Measurements from ENCODE around the gene ANKRD18A. TPM values are rescaled to one million over a fixed set of nuclear protein-coding genes. Genes with fewer than 3 reads are reported as not detected.

Gene ANKRD18A
- total RNA-seq, 1 experiment from 2014 or later = 14.4 TPM

GRCh38 chr9:38650564-38650963, 30.2 kb upstream of the ANKRD18A start:
- Mint-ChIP-seq H3K4me1 (no peaks in the 10 kb centered on the region), H3K4me3 (no peak overlapping the region), H3K27ac (no peak overlapping the region), H3K36me3 (ENCODE audit: insufficient read depth in 1 of 3, low read depth in 3 of 3) (no peaks in the 10 kb centered on the region), H3K27me3 (ENCODE audit: low read depth) (no peaks in the 10 kb centered on the region; the same call in 1 of the 2 replicates), H3K9me3 (peaks cover 0 to 3% of the 10 kb centered on the region in 2 experiments; a peak in 2 of 5 replicates)
- H3K18ac ChIP-seq (ENCODE audit: insufficient read length, low read depth, low read length) = no peak overlapping the region
- no peaks in the 10 kb centered on the region for H3K9me3 ChIP-seq (ENCODE audit: control insufficient read depth, low read depth, low read length)
- no peaks in the 10 kb centered on the region for H3K23me2 ChIP-seq (ENCODE audit: insufficient read length, low read depth, low read length, poor library complexity, severe bottlenecking)
- no peaks in the 10 kb centered on the region for H3K4me1 ChIP-seq (ENCODE audit: insufficient read depth, low read length)
- H4K5ac ChIP-seq (ENCODE audit: insufficient read length, low read depth, low read length) = no peak overlapping the region
- no peak overlapping the region for H3K27ac ChIP-seq (ENCODE audit: insufficient read length, low read depth, low read length)
- DNase-seq = no peak
- no peak overlapping the region for H3K23ac ChIP-seq (ENCODE audit: insufficient read length, low read depth, low read length)
- H4K91ac ChIP-seq (ENCODE audit: insufficient read length, low read depth, low read length) = no peak overlapping the region
- H2BK15ac ChIP-seq (ENCODE audit: low read depth, low read length) = no peak overlapping the region
- H3K9ac ChIP-seq (ENCODE audit: extremely low read depth, insufficient read length, low read length) = no peak overlapping the region
- no peak overlapping the region for H4K8ac ChIP-seq (replicated peaks; ENCODE audit: insufficient read length, low read depth, low read length)
- TF ChIP-seq, protein P1, sequence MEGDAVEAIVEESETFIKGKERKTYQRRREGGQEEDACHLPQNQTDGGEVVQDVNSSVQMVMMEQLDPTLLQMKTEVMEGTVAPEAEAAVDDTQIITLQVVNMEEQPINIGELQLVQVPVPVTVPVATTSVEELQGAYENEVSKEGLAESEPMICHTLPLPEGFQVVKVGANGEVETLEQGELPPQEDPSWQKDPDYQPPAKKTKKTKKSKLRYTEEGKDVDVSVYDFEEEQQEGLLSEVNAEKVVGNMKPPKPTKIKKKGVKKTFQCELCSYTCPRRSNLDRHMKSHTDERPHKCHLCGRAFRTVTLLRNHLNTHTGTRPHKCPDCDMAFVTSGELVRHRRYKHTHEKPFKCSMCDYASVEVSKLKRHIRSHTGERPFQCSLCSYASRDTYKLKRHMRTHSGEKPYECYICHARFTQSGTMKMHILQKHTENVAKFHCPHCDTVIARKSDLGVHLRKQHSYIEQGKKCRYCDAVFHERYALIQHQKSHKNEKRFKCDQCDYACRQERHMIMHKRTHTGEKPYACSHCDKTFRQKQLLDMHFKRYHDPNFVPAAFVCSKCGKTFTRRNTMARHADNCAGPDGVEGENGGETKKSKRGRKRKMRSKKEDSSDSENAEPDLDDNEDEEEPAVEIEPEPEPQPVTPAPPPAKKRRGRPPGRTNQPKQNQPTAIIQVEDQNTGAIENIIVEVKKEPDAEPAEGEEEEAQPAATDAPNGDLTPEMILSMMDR (conservative IDR thresholded peaks at IDR 0.05) = no peak
- no peaks in the 10 kb centered on the region for H3K27me3 ChIP-seq (ENCODE audit: insufficient read depth, low read length)
- no peaks in the 10 kb centered on the region for H4K20me1 ChIP-seq (ENCODE audit: control insufficient read depth, insufficient read depth, insufficient read length)
- H2BK20ac ChIP-seq (ENCODE audit: low read depth, low read length, poor library complexity, severe bottlenecking) = no peak overlapping the region
- H3K4ac ChIP-seq (ENCODE audit: low read depth, low read length) = no peak overlapping the region
- H2AK5ac ChIP-seq (ENCODE audit: insufficient read length, low read length) = no peak overlapping the region
- H2BK120ac ChIP-seq (ENCODE audit: low read depth, low read length, poor library complexity, severe bottlenecking) = no peak overlapping the region
- no CpG with 5 or more reads among the region's 8 CpGs for WGBS (ENCODE audit: extremely low coverage, insufficient read length, low lambda C conversion rate)
- H3K79me2 ChIP-seq (ENCODE audit: insufficient read depth, low read length) = no peaks in the 10 kb centered on the region
- H3T11ph ChIP-seq (ENCODE audit: low read length) = no peak overlapping the region
- no peak overlapping the region for H2AFZ ChIP-seq (ENCODE audit: low read length)
- H2BK5ac ChIP-seq (ENCODE audit: insufficient read length, low read length) = no peak overlapping the region
- H3K4me2 ChIP-seq (ENCODE audit: insufficient read depth, insufficient read length, low read length) = no peak overlapping the region
- H3K79me1 ChIP-seq (ENCODE audit: insufficient read depth, low read depth, low read length, poor library complexity, severe bottlenecking) = no peaks in the 10 kb centered on the region
- no peak overlapping the region for H3K56ac ChIP-seq (ENCODE audit: insufficient read length, low read depth, low read length)
- H2BK12ac ChIP-seq (ENCODE audit: insufficient read length, low read depth, low read length) = no peak overlapping the region
- no peak overlapping the region for H3K14ac ChIP-seq (ENCODE audit: insufficient read depth, low read length)

Measured in H9 (cell line).